Esophagus muscularis mucosa (tissue), 3 donors: Measurements from ENCODE around the gene RAB11FIP4.

Source experiments
- CTCF ChIP-seq, 3 experiments: fragments of 200-600 bp in 2 of 3; fragments of 450-650 bp in 1 of 3; sonication (generic) in 2 of 3; IDR thresholded peaks; one replicate each; pipeline ENCODE4 v1.5.1; 2017 to 2019; ENCODE audit warnings: antibody characterized with exemption in 3 of 3, mild to moderate bottlenecking in 2 of 3, moderate library complexity in 1 of 3
- POLR2A ChIP-seq: fragments of 450-650 bp; IDR thresholded peaks from one replicate; pipeline ENCODE4 v1.6.1; 2017; ENCODE audit warnings: antibody characterized with exemption, moderate library complexity, mild to moderate bottlenecking, low read depth

GRCh38 chr17:31587462-31587861 is 196.0 kb downstream of the RAB11FIP4 start:
- TF ChIP-seq CTCF (IDR thresholded peaks at IDR 0.05) (no peak), POLR2A (no peak)
